ENCODE results near the gene DPF3.

GRCh38 chr14:72625689-72626088, 268.2 kb downstream of the DPF3 start:
- TF ChIP-seq CTCF (IDR thresholded peaks at IDR 0.05 in 4 of 5, conservative IDR thresholded peaks at IDR 0.05 in 1 of 5) (no peak), POLR2A (IDR thresholded peaks at IDR 0.05) (no peak)

Measured in gastrocnemius medialis (tissue), 4 donors.